Activated CD8-positive, alpha-beta memory T cell treated with anti-CD3 and anti-CD28 coated beads for 1 hour (primary cell): ENCODE results near the gene CCNL1.

Experiments used
- DNase-seq, 2 donors: peaks; one replicate each; pipeline ENCODE4 v3.0.0-alpha.2; 2020; ENCODE audit warnings: low read depth in 1 of 2; ENCODE audit errors: extremely low read depth in 1 of 2

The CCNL1 gene

DNA sequence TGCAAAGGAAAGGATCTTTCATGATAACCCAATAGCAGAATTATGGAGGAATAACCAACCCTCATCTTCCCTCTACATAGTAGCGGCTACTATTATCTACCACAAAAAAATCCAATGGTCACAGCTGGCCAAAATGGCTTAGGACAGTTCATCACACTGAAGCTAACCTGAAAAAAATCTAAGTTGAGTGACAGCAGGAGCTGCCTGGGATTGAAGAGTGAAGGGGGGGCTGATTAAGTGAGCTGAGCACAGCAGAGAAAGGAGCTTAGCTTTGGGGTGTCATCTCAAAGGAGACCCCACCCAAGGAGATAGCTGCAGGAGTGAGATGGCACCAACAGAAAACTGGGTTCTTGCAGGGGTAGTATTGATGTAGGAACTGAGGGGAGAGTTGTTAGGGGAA lies 33.6 kb downstream of the CCNL1 start:
- no peak for DNase-seq

DNA sequence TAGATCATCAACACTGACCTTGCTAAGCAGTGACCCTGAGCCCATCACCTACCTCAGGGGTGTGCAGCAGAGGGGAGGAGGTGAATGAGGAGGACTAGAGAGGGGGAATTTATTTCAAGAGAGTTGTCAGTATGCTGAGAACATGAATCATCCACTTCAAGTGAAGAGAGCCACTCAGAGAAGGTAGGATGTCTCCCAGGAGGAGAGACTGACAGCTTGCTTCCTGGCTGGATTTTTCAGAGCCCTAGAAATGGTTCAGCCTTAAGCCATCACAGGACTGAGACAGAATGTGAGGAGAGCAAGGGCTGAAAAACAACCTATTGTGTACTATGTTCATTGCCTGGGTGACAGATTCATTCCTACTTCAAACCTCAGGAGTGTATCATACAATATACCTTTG lies 34.8 kb downstream of the CCNL1 start:
- DNase-seq = no peak

DNA sequence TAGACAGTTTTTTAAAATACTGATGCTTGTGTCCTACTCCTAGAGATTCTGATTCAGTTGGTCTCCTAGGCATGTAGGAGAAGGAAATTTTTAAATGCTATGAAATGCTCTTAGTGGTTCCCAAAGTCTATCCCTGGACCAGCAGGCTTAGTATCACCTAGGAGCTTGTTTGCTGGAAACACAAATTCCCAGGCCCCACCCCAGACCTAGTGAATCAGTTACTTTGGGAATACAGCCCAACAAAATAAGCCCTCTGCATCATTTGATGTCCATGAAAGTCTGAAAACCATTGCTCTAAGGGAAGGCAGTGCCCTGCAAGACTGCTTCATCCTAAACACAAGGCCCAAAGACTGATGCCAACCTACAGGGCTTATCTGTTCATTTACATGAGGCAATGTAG lies 36.3 kb downstream of the CCNL1 start:
- no peak for DNase-seq

DNA sequence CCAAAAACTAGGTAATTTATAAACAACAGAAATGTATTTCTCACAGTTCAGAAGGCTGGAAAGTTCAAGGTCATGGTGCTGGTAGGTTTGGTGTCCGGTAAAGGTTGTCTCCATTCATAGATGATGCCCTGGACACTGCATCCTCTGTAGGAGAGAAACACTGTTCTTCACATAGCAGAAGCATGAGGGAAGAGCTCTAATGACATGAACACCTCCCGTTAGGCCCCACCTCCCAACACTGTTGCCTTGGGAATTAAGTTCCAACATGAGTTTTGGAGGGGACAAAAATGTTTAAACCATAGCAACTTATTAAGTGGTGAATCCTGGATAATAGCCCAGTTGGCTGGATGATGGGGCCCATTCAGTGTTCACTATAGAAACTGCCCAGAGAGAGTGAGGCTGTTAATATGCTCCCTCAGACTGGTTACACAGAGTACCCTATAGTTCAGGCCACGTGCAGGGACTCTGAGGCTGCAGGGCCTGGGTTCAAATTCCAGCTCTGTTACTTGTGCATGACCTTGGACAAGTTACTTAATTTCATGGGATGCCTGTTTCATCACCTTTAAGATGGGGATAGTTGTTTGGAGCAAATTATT lies 37.0 kb downstream of the CCNL1 start:
- no peak for DNase-seq

DNA sequence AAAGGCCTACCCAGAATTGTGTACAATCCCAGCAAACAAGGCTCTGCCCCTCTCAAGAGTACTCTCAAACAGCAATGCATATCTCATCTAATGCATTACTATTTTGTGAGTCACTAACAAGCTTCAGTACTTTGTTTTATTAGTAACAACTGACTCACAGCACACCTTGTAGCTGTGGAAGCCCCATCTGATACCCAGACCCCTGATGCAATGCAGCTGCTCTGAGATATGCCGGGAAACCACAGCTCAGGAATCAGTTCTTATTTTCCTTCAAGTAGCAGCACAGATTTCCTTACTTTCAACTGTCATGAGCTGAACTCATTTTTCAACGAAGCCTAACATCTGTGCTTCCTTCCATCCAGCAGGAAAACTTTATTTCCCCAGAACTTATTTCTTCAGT lies 37.8 kb downstream of the CCNL1 start:
- no peak for DNase-seq

DNA sequence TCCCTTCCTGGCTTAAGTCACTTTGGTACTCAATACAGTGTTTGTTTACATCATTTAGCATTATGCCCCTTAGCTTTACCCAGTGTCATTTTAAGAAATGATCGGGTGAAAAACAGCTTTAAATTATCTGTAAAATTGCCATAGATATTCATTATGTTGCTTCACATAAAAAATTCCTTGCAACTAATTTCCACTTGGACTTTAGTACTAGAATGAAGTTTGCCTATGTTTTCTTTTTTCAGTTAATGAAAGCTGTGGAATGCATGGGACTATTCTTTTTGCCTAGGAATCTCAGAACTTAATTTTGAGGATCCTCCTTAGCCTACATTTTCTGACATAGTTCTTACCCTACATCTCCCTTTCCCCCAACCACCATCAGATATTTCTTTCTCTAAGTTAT lies 38.4 kb downstream of the CCNL1 start:
- no peak for DNase-seq

DNA sequence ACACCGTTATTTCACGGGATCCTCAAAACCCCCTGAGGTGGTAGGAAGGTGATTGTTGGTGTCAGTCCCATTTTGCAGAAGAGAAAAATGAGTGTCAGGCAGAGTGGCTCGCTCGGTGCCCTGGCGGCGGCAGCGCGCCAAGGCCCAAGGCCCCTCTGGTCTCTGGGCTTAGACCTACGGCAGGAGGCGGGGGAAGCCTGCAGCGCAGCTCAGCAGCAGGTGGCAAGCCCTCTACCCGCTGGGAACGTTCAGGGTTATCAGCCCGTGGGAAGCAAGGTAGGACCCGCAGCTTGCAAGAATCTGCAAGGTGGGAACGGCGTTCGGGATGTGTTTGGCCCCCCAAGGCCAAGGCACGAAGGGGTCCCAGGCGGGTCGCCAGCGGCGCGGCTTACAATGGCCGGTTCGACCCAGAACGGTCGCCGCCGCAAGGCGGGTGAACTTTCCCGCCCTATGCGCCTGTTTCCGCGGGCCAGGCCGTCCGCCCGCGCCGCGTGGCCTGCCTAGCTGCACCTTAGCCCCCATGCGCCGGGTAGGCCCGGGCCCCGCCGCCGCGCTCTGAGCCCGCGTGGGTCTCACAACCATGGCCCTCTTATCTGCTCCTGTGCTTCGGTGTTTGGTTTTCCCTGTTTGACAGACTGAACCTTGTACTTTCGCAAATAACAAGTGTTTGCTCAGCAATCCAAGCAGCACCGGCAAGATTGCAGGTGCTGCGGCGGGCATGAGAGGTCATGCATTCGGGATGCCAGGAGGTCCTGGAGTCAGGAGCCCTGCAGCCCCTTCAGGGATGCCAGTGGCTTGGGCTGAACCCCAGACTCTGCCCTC lies 39.7 kb downstream of the CCNL1 start:
- no peak for DNase-seq

DNA sequence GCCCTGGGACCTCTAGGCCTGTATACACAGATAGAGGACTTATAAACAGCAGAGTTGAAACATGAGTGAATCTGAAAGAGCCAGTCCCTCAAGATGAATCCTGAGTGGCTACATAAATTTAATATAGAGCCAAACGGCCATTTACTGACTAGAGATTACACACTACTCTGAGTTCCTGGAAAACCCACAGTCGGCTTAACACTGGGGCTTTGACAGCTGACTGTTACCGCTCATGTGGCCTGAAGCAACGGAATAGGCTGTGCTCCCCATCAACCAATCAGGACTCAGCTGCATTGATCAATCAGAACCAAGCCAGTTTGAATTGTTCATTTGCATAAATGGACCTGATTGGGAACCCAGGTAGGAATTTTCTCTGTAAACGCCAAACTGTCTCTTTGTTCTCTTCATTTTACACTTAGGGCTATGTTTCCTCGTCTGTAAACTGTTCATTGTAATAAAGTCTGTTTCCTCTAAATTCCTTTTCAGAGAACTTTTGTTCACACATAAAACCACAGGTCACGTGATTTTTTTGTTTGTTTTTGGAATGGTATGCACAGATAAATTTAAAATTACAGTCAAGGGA lies 40.5 kb downstream of the CCNL1 start:
- DNase-seq = no peak

DNA sequence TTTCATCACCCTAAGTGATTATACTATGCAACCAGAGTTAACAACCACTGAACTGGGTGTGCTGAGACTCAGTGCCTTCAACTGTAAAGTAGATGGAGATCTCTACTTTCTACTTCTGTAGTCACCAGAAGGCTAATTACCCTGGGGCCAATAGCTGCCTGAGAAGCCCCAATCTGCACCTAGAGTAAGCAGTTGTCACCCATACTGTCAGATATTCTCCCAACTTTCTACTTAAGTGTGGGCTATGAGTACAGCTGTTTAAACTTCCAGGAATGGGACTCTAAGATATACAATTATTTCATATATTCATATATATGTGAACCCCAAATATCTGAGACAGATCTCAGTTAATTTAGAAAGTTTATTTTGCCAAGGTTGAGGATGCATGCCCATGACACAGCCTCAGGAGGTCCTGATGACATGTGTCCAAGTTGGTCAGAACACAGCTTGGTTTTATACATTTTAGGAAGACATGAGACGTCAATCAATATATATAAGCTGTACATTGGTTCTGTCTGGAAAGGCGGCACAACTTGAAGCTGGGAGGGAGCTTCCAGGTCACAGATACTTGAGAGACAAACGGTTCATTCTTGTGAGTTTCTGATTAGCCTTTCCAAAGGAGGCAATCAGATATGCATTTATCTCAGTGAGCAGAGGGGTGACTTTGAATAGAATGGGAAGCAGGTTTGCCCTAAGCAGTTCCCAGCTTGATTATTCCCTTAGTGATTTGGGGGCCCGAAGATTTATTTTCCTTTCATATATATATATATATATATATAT lies 41.9 kb downstream of the CCNL1 start:
- no peak for DNase-seq

DNA sequence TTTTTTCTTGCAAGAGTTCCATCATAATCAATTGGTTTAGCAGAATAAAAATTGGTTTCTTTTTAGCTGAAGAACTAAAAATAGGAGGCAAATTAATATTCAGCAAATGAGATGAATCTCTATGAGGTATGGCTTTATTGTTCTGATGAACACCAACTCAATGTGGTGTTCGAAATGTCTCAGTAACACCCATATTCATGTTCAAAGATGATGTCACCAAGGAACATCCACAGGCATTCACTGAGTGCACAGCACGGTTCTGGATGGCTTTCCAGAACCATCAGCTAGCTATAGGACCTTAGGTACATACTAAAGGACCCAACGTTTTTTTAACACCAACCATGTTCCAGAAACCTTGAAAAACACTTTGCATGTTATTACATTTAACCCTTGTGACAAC lies 42.7 kb downstream of the CCNL1 start:
- DNase-seq = no peak

DNA sequence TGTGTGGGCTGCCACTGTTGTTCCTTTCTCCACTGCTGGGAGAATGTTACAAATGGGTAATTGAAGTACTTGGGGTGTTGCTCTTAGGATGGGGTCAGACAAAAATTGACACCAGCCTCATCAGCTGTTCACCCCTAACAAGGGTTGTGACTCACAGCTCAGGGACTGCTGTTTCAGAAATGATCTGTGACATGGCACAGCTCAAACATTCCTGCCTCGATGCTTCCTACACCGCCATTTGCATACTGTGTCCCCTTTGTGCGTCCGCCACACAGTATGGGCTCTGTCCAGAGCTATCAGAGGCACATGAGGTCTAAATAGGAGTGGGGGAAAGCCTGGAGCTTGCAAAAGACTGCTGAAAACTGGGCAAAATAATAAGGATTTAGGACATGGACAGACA lies 43.9 kb downstream of the CCNL1 start:
- no peak for DNase-seq

DNA sequence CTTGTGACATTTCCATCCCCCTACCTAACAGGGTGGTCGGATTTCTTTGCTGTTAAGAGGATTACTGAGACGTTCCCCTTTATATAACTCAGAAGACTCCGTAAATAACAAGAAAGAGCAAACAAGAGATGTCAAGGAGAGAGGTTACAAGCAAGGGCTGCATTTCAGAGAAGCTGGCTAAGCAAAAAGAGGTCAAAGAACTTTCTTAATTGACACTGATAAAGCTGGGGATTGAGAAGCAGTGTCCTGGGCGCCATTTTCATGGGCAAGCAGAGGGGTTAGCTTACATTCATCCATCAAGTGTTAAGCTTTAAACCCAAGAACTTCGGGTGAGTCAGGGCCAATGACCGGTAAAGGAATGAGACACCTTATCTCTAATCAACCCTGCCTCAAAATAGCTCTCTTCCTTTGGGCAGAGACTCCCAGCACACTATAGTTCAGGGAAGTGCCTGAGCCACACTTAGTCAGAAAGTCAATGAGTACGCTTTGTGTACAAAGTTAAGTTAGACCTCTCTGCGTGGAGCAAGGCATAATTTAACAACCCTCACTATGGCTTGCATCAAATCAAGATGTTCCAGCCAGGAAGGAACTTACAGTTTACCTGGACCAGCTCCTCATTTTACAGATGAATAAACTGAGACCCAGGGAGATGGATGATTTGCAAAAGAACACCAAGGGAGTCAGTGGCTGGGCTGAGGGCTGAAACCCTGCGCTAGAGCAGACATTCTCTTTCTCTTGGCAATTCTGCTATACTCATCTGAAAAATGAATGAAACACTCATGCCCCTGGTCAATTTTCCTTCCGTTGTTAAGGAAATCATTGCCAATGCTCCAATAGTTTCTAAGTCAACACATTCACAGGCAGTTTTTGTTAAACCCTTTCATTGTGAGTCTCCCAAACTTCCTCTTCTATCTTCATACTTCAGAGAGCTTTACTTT lies 44.6 kb downstream of the CCNL1 start:
- DNase-seq = no peak

DNA sequence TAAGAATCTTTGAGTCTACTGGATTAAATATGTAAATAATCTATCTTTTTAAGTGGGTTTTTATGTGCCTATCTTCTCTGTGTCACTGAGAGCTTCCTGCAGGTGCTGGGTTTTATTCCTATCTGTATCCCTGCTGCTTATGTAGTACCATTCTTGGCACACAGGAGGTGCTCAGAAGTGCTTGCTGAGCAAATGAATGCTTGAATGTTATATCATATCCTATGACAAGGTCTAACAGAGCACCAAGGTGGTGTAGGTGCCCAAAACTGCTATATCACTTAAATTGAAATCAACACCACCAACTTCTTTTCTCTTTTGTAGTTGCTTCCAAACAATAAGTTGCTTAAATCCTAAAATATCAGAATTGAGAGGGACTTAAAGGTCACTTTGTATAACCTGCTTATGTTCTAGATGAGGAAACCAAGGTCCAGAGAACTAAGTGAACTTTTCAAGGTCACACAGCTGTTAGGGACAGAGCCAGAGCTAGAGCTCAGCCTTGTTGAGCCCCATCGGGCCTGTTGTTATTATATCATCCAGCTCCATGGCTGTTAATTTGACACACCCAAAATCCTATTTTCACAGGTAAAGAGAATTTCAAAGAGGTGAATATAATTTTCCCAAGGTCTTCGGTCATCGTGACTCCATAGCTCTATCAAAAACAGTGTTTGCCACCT lies 46.0 kb downstream of the CCNL1 start:
- DNase-seq = no peak

DNA sequence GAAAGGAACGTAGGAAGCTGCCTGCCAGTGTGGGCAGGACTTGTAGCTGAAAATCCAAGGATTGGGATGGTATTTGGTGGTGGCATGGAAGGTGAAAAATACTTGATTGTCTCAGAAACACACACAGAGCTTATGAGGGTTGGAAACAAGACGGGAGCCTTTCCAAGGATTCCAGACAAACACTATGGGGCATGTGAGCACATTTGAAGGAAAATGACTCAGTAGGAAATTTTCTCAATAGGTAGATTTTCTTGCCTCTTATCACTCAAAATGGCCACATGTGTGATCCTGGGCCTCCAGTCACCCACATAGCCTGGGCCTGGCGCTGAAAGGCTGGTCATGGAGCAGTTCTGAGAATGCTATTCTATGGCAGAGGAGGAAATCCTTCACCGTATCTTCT lies 47.4 kb downstream of the CCNL1 start:
- DNase-seq = no peak

DNA sequence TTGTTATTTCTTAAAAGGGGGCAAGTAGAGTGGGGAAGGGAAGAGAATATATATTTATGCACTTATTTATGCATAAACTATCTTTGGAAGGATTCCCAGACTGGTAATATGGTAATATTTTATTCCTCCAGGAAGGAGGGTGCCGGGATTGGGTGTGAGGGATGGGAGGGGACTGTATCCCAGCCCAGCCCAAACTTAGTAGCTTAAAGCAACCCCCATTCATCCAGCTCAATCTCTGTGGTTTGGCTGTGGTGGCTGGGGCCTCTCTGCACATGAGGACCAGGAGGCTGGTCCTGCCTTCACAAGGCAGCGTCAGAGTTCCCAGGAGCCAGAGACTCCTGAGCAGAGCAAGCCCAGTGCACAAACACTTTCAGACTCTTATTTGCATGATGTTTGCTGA lies 48.4 kb downstream of the CCNL1 start:
- no peak for DNase-seq

DNA sequence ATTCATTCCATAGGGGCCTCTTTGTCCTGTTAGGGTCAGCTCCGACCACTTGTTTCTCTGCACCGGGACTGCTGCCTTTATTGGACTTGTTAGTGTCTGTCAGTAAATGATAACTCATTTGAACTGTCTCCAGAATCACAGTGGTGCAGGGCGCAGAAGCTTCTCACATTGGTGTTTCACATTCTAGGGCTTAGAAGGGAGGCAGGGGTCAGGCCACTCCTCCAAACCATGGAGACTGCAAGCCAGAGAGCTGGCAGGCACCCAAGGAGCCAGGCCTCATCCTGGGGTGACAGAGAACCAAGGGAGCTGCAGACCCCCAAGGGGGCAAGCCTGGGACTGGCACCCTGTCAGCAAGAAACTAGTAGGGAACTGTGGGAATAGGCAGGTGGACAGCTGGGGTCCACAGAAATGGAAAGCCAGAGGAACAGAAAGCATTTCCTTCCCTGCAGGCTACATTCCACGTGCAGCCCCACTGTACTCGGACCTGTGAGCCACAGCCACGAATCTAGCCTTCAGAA lies 49.1 kb downstream of the CCNL1 start:
- no peak for DNase-seq

DNA sequence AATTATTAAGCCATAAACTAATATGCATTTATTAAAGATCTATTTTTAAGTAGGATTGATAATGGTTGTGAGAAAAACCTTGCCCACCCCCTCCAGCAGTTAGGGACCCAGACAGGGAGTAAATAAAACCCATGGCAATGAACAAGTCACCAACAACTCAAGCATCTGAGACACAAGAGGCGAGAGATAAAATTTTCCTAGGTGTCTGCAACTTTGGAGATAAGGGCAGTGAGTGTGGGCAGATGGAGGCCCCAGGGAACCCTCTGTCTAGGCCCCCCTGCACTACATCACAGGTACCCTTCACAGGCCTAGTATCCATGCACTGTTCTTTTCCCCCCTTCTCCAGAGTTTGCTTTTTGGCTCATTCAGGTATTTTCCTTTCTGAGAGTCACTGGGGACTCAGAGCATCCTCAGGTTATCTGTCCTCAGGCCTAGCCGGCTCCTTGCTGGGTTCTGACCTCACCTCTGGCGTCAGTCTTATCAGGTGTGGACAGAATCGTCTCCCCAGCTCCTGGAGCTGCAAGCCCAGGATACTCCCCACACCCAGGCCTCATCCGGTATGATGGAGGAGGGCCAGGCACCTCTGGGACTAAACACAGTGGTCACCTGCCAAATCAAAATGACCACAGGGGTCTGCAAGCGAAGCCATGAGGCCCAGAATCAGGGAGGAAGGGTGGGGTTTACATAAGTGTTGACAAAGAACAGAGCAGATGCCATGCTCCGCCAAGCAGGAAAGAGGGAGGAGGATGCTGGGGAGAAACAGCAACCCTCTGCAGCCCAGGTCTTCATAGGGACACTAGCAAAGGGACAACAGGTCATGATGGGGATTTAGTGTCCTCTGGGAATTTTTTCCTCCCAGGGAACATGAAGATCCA lies 50.4 kb downstream of the CCNL1 start:
- no peak for DNase-seq

DNA sequence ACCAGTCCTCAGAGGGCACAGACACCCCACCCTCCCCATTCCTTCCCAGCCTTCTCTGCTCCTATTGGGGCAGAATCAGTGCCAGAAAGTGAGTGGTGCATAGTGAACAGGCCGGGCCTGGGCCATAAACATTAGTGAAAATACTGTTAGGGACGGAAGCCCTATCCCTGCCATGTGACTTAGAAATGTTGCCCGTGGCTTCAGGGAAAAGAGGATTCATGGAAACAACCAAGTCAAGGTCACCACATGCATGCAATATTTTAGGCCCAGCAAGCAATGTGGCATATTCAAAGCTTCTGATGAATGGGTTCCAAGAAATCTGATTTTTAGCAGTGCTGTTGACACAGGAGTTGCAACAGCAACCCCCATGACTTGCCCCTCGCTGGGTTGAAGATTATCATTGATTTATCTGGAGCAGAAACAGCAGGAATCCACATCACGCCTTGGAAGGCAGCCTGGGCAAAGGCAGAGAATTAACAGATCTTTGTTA lies 52.3 kb downstream of the CCNL1 start:
- no peak for DNase-seq

DNA sequence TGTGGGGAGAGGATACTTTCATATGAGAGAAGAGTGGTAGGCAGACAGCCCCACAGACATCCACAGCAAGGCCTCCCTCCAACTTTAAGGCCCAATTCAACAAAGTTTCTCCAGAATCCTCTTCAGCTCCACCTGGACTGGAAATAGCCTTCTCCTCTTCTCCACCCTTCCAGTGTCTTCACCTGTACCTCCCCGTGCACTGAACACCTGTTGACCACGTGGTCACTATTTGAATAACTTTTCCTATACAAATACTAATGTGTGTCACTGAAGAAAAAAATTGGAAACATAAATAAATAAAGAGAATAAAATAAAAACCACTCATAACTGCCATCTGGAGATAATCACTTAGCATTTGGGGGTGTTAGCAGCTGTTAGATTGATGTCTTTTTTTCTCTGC lies 52.9 kb downstream of the CCNL1 start:
- no peak for DNase-seq
